ENCODE measurements around the gene CENPV.
"Not testable (repeated sequence)": the region's sequence is repeated elsewhere in the genome, so short reads cannot be mapped to it uniquely, and the experiment has no call there.

Gene CENPV

DNA sequence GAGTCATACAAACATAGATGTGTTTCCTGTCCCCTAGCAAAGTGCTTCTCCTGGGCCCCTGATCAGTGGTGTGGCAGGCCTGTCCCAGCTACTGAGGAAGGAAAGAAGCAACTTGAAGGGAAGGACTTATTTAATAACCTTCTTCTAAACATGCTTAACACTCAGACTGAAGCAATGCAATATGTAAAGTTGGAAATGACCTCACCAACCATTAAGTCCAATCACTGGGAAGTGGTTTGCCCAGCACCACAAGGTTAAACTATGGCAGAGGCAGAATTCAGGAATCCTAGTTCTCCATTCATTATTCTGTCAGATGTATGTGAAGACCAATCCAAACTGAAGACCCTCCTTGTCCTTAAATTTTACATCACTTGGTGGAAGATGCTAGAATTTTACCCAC lies 39.1 kb downstream of the CENPV start:
- no peak overlapping the region for H3K4me3 ChIP-seq (replicated peaks; ENCODE audit: low read depth, low read length)
- no peak for DNase-seq (ENCODE audit: low read depth)
- TF ChIP-seq, protein P1, sequence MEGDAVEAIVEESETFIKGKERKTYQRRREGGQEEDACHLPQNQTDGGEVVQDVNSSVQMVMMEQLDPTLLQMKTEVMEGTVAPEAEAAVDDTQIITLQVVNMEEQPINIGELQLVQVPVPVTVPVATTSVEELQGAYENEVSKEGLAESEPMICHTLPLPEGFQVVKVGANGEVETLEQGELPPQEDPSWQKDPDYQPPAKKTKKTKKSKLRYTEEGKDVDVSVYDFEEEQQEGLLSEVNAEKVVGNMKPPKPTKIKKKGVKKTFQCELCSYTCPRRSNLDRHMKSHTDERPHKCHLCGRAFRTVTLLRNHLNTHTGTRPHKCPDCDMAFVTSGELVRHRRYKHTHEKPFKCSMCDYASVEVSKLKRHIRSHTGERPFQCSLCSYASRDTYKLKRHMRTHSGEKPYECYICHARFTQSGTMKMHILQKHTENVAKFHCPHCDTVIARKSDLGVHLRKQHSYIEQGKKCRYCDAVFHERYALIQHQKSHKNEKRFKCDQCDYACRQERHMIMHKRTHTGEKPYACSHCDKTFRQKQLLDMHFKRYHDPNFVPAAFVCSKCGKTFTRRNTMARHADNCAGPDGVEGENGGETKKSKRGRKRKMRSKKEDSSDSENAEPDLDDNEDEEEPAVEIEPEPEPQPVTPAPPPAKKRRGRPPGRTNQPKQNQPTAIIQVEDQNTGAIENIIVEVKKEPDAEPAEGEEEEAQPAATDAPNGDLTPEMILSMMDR (IDR thresholded peaks at IDR 0.05; ENCODE audit: low read length, missing control alignments) = no peak

DNA sequence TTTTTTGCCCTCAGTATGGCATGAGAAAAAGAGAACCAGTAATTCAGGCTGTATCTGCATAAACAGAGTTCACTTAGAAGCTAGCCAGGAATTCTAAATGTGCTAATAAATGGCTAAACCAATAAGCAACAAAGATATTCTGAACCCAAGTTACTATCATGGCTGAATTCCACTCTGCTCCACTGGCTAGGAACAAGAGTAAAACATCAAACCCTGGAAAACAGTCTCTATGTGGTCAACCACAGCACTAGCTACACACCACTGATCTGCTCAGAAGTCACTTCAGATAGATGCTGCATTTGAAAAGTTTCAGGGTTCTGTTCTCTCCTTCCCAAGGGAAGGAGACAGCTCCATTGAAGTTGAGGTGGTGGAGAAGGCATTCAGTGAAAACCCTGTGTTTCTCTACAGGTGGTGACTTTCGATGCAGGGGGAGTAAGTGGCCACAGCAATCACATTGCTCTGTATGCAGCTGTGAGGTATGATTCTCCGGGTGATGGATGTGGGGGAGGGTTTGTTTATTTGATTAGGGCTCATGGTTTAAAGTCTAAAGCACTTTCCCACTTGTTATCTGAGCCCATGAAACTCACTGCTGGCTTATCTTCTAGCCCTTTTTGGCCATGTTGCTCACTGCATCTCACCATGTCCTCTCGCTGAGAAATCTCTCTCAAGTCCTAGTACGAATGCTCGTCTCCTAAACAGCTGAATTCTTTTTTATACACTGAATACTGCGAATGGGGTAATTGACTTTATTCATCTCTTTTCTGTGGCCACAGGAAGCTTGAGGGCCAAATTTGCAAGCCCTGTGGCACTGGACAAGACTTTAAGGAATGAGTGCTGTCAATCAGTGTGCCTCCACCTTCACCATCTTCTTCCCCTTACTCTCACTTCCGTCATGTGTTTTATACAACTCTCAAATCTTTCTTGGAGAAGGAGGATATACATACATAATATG lies 39.9 kb downstream of the CENPV start:
- TF ChIP-seq, protein P1 (IDR thresholded peaks at IDR 0.05; ENCODE audit: low read length, missing control alignments) = no peak
- no peak for DNase-seq (ENCODE audit: low read depth)
- H3K4me3 ChIP-seq (replicated peaks; ENCODE audit: low read depth, low read length) = no peak overlapping the region

DNA sequence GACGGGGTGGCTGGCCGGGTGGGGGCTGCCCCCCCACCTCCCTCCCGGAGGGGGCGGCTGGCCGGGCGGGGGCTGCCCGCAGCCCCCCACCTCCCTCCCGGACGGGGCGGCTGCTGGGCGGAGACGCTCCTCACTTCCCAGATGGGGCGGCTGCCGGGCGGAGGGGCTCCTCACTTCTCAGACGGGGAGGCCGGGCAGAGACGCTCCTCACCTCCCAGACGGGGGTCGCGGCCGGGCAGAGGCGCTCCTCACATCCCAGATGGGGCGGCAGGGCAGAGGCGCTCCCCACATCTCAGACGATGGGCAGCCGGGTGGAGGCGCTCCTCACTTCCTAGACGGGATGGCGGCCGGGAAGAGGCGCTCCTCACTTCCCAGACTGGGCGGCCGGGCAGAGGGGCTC lies 41.2 kb downstream of the CENPV start:
- not testable (repeated sequence) for H3K4me3 ChIP-seq (replicated peaks; ENCODE audit: low read depth, low read length)

DNA sequence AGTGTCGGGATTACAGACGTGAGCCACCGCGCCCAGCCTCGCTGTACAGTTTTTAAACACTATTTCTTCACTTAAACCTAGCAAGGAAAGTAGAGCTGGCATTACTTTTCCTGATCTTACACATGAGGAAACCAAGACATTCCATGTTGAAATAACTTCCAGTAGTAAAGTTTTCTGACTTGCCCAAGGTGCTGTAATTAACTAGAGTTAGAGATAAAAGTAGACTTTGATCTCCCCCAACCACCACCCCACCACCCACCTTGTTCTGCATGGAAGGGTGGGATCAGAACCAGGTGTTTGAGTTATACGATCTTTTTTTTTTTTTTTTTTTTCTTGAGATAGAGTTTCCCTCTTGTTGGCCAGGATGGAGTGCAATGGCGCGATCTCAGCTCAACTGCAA lies 47.1 kb downstream of the CENPV start:
- H3K4me3 ChIP-seq (replicated peaks; ENCODE audit: low read depth, low read length) = no peak overlapping the region
- TF ChIP-seq, protein P1 (IDR thresholded peaks at IDR 0.05; ENCODE audit: low read length, missing control alignments) = no peak
- no peak for DNase-seq (ENCODE audit: low read depth)

More for the DNA sequence above, 41.2 kb downstream of the CENPV start:
- DNase-seq (ENCODE audit: low read depth) = not testable (repeated sequence)

DNA sequence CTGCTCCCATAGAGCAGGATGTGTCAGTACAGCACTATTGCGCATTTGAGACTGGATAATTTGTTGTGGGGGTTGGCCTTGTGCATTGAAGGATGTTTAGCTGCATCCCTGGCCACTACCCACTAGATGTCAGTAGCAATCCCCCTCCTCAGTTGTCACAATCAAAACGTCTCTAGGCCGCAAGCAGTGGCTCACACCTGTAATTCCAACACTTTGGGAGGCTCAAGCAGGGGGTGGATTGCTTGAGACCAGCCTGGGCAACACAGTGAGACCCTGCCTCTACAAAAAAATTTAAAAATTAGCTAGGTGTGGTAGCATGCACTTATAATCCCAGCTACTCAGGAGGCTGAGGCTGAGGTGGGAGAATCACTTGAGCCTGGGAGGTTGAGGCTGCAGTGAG lies 48.4 kb downstream of the CENPV start:
- H3K4me3 ChIP-seq (replicated peaks; ENCODE audit: low read depth, low read length) = no peak overlapping the region
- peak; percentile 51 for DNase-seq (ENCODE audit: low read depth)
- TF ChIP-seq, protein P1 (IDR thresholded peaks at IDR 0.05; ENCODE audit: low read length, missing control alignments) = peak; percentile 57

DNA sequence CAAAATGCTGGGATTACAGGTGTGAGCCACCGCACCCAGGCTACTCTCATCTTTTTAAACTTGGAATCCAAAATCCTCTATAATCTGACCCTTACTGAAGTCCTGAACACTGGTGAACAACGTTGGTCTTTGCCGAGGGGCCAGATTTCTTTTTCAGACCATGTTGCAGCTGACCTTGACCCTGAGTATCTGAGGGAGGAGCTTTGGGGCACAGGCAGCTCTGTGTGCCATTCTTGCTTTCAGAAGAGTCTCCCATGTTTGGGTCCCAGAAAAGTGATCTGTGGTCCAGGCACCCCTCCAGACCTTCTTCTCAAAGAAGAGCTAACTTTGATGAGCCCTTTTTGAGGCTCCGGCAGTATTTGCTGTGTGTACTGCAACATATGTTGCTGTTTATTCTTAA lies 50.4 kb downstream of the CENPV start:
- H3K4me3 ChIP-seq (replicated peaks; ENCODE audit: low read depth, low read length) = no peak overlapping the region
- TF ChIP-seq, protein P1 (IDR thresholded peaks at IDR 0.05; ENCODE audit: low read length, missing control alignments) = no peak
- no peak for DNase-seq (ENCODE audit: low read depth)

DNA sequence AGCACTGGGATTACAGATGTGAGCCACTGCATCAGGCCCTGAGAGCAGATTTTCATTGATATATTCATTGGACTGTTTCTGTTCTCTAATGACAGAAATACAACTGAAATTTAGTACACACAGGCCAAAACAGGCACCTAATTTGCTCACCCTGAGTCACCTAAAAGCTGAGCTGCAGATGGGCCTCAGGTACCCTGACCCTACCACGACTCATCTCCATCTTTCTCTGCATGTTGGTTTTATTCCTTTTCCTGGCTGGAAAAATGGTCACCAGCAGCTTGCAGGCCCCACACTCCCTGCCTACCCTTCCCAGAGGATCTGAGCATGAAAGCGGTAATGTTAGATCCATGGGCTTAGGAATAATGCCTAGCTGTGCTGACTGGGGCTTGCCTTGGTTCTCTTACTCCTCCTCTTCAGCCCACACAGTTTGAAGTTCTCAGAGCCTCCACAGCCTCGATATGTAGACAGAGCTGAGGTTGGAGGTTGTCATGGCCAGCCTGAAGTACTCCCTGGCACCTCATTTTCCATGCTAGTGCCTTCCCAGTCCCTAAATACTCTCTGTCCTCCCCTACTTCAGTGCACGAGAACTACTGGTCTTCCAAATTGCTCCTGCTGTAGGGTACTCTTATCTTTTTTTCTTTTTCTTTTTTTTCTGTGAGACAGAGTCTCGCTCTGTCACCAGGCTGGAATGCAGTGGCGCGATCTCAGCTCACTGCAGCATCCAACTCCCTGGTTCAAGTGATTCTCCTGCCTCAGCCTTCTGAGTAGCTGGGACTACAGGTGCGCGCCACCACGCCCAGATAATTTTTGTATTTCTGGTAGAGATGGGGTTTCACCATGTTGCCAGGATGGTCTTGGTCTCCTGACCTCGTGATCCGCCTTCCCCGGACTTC lies 51.1 kb downstream of the CENPV start:
- TF ChIP-seq, protein P1 (IDR thresholded peaks at IDR 0.05; ENCODE audit: low read length, missing control alignments) = no peak
- H3K4me3 ChIP-seq (replicated peaks; ENCODE audit: low read depth, low read length) = no peak overlapping the region
- no peak for DNase-seq (ENCODE audit: low read depth)

Measured in fibroblast of pulmonary artery (primary cell).